Sigmoid colon (tissue), 4 donors: ENCODE measurements around the gene CFC1.
"Not testable (repeated sequence)": the region's sequence is repeated elsewhere in the genome, so short reads cannot be mapped to it uniquely, and the experiment has no call there.

Experiments
- EP300 ChIP-seq, 4 donors: sonication (generic); formaldehyde crosslinking; IDR thresholded peaks; one replicate each; pipeline ENCODE4 v1.6.1; 2017; ENCODE audit warnings: antibody characterized with exemption in 4 of 4
- POLR2A ChIP-seq, 2 donors: fragments of 450-650 bp; IDR thresholded peaks; one replicate each; pipeline ENCODE4 v1.6.1; 2016; ENCODE audit warnings: antibody characterized with exemption in 2 of 2, mild to moderate bottlenecking in 2 of 2, moderate library complexity in 2 of 2
- TF ChIP-seq, protein P1 (sequence below), 4 experiments: fragments of 450-650 bp in 3 of 4; fragments of 200-600 bp in 1 of 4; IDR thresholded peaks; one replicate each; pipeline ENCODE4 v1.5.1; 2016 to 2019; ENCODE audit warnings: antibody characterized with exemption in 4 of 4, mild to moderate bottlenecking in 3 of 4, moderate library complexity in 2 of 4

DNA sequence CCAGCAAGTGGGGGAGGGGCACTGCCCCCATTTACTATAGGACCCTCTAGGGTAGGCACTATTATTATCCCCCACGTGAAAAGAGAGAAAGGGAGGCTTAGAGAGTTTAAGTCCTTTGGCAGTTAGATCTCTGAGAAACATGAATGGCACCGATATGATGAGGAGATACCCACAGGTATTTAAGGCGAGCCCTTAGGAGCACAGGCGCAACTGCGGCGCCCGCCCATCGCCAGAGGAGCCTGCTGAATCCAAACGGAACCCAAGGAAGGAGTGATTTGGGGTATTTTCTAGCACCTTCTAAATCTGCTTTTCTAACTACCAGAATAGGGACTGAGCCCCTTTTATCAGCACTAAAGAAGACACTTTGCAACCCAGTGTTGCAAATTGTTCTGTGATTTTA, 551 bp upstream of the CFC1 start:
- TF ChIP-seq POLR2A, EP300 (IDR thresholded peaks at IDR 0.05): not testable (repeated sequence)
- TF ChIP-seq, protein P1, sequence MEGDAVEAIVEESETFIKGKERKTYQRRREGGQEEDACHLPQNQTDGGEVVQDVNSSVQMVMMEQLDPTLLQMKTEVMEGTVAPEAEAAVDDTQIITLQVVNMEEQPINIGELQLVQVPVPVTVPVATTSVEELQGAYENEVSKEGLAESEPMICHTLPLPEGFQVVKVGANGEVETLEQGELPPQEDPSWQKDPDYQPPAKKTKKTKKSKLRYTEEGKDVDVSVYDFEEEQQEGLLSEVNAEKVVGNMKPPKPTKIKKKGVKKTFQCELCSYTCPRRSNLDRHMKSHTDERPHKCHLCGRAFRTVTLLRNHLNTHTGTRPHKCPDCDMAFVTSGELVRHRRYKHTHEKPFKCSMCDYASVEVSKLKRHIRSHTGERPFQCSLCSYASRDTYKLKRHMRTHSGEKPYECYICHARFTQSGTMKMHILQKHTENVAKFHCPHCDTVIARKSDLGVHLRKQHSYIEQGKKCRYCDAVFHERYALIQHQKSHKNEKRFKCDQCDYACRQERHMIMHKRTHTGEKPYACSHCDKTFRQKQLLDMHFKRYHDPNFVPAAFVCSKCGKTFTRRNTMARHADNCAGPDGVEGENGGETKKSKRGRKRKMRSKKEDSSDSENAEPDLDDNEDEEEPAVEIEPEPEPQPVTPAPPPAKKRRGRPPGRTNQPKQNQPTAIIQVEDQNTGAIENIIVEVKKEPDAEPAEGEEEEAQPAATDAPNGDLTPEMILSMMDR (IDR thresholded peaks at IDR 0.05) = not testable (repeated sequence)
